ENCODE measurements around the gene EPSTI1. TPM values are rescaled to one million over a fixed set of nuclear protein-coding genes. Genes with fewer than 3 reads are reported as not detected.

Gene EPSTI1
- total RNA-seq, 1 experiment from 2014 or later = 5.1 TPM

- DNase-seq (ENCODE audit: low spot score) = no peak
These were observed 139.9 kb downstream of the EPSTI1 start for GRCh38 chr13:42852136-42852535.

DNA sequence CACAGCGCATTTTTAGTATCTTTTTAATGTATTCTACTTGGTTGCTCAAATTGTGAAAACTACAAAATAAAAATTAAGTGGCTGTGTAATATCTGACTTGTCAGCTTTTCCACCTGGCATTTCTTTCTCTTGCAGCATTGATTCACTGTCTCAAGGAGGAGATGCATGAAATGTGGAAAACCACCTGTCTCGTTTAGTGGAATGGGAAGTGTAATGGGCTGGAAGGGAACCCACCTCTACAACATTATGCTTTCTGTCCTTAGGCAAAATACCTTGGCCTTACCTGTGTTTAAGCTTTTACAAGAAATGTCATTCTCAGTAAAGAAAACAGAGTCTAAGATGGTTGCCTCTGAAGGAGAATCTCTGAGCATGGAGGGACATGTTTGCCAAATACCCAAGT, 142.8 kb downstream of the EPSTI1 start:
- no peak for DNase-seq (ENCODE audit: low spot score)

DNA sequence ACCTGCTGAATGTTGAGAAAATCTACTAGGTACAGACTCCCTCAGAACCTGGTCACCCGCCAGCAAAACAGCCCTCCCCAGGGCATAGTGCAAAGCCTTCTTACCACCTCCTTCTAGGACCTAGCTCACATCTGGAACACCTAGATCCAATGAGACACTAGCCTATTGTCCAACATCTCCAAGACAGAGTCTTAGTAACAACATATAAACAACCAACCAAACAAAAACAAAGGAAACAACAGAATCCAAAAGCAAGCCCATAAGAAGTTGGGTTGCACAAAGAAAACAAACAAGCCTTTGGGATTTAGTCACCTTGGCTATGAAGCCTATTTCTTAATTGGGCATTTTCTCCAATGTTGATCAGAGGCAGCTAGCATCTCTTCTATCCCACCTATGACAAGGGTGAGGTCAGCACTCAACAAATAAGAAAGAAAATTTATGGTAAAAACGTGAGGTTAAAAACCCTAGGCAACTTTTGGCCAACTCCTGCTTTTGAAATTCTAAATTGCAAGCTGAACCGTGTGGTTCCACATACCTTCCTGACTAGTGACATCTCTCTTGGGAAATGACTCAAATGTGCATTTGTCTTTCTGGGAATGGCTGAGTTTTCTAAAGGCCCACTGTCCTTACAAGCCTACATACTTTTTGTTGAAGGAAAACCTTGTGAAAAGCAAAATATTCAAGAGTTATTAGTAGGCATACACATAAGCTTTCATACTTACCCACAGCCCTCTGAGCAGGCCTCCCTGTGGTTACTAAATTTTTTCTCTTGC, 144.0 kb downstream of the EPSTI1 start:
- no peak for DNase-seq (ENCODE audit: low spot score)

DNA sequence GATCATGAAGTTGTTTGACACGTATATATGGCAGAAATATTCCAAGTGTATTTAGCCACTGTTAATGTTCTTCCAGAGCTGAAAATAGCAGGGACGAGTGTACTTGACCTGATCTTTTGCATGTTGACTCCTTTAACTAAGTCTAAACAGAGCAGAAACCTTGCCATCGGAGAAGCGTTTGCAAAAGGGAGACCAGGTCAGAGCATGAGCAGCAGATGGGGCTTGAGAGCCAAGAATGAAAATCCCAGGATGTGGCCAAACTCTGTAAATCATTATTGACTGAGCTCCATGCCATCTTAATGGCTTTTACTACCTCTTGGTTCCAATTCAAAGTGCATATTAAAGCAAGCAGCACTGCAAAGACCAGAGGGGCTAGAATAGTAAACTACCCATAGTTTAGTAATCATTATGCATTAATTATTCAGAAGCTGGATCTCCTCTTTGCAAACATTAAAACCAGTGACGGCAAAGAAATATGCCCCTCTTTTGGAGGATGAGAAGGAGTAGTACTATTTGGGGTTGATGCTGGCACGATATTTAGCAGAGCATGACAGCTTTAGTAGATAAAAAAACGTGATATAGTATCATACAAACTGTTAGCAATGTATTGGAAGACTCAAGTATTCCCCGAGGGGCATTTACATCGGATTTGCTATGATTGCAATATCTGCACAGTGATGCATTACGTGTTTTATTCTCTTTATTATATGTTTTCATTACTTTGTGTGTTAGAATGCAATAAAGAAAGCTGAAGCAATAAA, 154.9 kb downstream of the EPSTI1 start:
- peak; percentile 48 for DNase-seq (ENCODE audit: low spot score)

Other genes starting within 250 kb of the EPSTI1 start
- gene FAM216B, start 210.7 kb downstream of the EPSTI1 start, total RNA-seq (2014; rRNA removed; shearing (Covaris generic)) = not detected in 2 replicates
- 4.7 and 7.2 TPM in 2 replicates for gene DNAJC15, start 31.3 kb upstream of the EPSTI1 start, total RNA-seq (2014; rRNA removed; shearing (Covaris generic))

Data from HT-29 (cell line).